ENCODE results near the gene NMT1. TPM values are rescaled to one million over a fixed set of nuclear protein-coding genes. Genes with fewer than 3 reads are reported as not detected.
"Not testable (repeated sequence)": the region's sequence is repeated elsewhere in the genome, so short reads cannot be mapped to it uniquely, and the experiment has no call there.

NMT1 gene
- polyA plus RNA-seq, 1 donor from 2014 or later: 84.4 TPM

- no peaks in the 10 kb centered on the region for H3K9me3 Mint-ChIP-seq
- peaks cover 0 to 2% (median 0%) of the 10 kb centered on the region in 3 donors for H3K4me1 Mint-ChIP-seq
- H3K27me3 Mint-ChIP-seq: peaks cover 1% of the 10 kb centered on the region
- peak overlapping the region in 1 of 4 donors; percentile 23 for H3K4me3 Mint-ChIP-seq
- no peaks in the 10 kb centered on the region for H3K36me3 Mint-ChIP-seq
- no peak overlapping the region for H3K27ac Mint-ChIP-seq
These were observed 63.0 kb downstream of the NMT1 start for GRCh38 chr17:45123930-45124796.

DNA sequence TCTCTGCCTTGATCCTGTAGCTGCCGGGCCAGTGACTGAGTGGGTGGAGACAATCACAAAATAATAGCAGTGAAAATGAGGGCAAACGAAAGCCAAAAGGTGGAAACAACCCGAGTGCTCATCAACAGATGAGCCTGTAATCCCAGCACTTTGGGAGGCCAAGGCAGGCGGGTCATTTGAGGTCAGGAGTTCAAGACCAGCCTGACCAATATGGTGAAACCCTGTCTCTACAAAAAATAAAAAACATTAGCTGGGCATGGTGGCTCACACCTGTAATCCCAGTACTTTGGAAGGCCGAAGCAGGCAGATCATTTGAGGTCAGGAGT lies 63.6 kb downstream of the NMT1 start:
- H3K4me1 Mint-ChIP-seq, H3K9me3 Mint-ChIP-seq, H3K27ac Mint-ChIP-seq, H3K27me3 Mint-ChIP-seq, H3K36me3 Mint-ChIP-seq: not testable (repeated sequence)
- H3K4me3 Mint-ChIP-seq: peak overlapping the region in 1 of 4 donors; percentile 23

- Mint-ChIP-seq H3K9me3 (no peaks in the 10 kb centered on the region), H3K27ac (no peak overlapping the region)
These were observed 64.4 kb downstream of the NMT1 start for GRCh38 chr17:45125509-45125908.

GRCh38 chr17:45127207-45127547 lies 66.1 kb downstream of the NMT1 start:
- H3K9me3 Mint-ChIP-seq: no peaks in the 10 kb centered on the region
- peaks cover 0 to 2% (median 0%) of the 10 kb centered on the region in 3 donors for H3K4me1 Mint-ChIP-seq
- no peaks in the 10 kb centered on the region for H3K36me3 Mint-ChIP-seq
- no peaks in the 10 kb centered on the region for H3K27me3 Mint-ChIP-seq
- no peak overlapping the region for H3K4me3 Mint-ChIP-seq
- no peak overlapping the region for H3K27ac Mint-ChIP-seq

More at GRCh38 chr17:45125509-45125908, 64.4 kb downstream of the NMT1 start:
- Mint-ChIP-seq H3K36me3 (no peaks in the 10 kb centered on the region), H3K4me3 (no peak overlapping the region), H3K27me3 (peaks cover 1% of the 10 kb centered on the region), H3K4me1 (peaks cover 0 to 2% (median 0%) of the 10 kb centered on the region in 3 donors)

DNA sequence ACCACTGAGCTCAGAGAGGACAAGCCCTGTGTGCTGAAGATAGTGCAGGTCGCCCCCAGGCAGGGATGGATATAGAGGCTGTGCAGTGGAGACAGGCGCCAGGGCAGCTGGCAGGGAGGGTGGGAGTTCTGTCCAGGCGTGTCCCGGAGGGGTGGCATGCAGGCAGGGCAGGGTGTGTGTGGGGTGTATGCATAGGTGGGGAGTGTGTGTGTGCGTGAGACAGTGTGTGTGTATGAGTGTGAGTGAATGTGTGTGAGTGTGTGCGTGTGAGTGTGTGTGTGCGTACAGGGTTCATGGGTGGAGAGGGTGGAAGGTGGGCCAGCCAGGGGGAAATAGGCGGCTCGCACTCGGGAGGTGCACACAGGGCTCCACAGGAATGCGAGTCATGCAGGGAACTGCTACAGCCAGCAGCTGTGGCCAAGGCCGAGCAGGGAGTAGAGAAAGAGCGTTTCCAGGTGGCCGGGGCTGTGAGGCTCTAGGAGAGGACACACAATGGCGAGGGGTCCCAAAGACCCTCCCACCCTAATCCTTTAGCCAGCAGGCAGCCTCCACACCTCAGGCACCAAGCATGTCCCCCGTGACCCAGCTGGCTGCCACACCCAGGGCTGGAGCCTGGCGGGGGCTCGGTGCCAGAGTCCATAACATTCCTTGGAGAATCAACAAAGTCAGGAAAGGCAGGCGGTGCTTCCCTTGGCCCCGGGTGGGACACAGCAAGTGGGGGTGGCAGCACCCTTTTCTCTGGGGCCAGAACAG lies 66.6 kb downstream of the NMT1 start:
- no peak overlapping the region for H3K4me3 Mint-ChIP-seq
- H3K27me3 Mint-ChIP-seq: no peaks in the 10 kb centered on the region
- H3K36me3 Mint-ChIP-seq: no peaks in the 10 kb centered on the region
- H3K27ac Mint-ChIP-seq: no peak overlapping the region
- no peaks in the 10 kb centered on the region for H3K9me3 Mint-ChIP-seq
- peaks cover 0 to 2% (median 0%) of the 10 kb centered on the region in 3 donors for H3K4me1 Mint-ChIP-seq

- H3K36me3 Mint-ChIP-seq: no peaks in the 10 kb centered on the region
- H3K9me3 Mint-ChIP-seq: no peaks in the 10 kb centered on the region
- no peaks in the 10 kb centered on the region for H3K27me3 Mint-ChIP-seq
- H3K27ac Mint-ChIP-seq: no peak overlapping the region
- no peak overlapping the region for H3K4me3 Mint-ChIP-seq
- peaks cover 0 to 4% (median 0%) of the 10 kb centered on the region in 3 donors for H3K4me1 Mint-ChIP-seq
These were observed 67.2 kb downstream of the NMT1 start for GRCh38 chr17:45128331-45128730.

GRCh38 chr17:45128989-45129388 lies 67.9 kb downstream of the NMT1 start:
- H3K4me1 Mint-ChIP-seq: peaks cover 0 to 4% (median 3%) of the 10 kb centered on the region in 3 donors
- no peaks in the 10 kb centered on the region for H3K9me3 Mint-ChIP-seq
- peak overlapping the region in 1 of 3 donors; percentile 81 for H3K27ac Mint-ChIP-seq
- peak overlapping the region in 2 of 4 donors; percentile 66 to 67 for H3K4me3 Mint-ChIP-seq
- H3K27me3 Mint-ChIP-seq: no peaks in the 10 kb centered on the region
- no peaks in the 10 kb centered on the region for H3K36me3 Mint-ChIP-seq

DNA sequence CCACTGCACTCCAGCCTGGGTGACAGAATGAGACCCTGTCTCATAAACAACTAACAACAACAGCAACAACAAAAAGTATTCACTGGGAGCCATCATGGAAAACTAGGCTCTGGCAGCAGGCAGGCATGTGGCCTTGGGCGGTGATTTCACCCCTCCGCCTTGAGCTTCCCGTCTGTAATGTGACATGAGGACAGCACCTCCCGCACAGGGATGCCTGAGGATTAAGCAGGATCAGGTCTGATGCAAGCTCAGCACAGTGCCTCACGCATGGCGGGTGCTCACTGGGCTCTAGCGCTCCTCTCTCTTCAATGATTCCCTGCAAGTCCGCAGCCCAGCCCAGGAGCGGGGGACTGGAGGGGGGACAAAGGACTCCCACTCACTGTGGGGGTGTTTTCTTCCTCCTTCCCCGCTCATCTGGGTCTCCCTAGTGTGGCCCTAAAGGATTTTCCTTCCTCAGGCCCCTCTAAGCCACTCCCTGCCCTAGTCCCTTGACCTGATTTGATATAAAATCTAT lies 68.4 kb downstream of the NMT1 start:
- no peaks in the 10 kb centered on the region for H3K36me3 Mint-ChIP-seq
- peaks cover 0 to 4% (median 3%) of the 10 kb centered on the region in 3 donors for H3K4me1 Mint-ChIP-seq
- no peaks in the 10 kb centered on the region for H3K9me3 Mint-ChIP-seq
- H3K27ac Mint-ChIP-seq: peak overlapping the region in 1 of 3 donors; percentile 81
- H3K27me3 Mint-ChIP-seq: no peaks in the 10 kb centered on the region
- peak overlapping the region in 2 of 4 donors; percentile 66 to 67 for H3K4me3 Mint-ChIP-seq

- no peaks in the 10 kb centered on the region for H3K36me3 Mint-ChIP-seq
- peak overlapping the region in 3 of 4 donors; percentile 25 to 93 (median 43) for H3K4me3 Mint-ChIP-seq
- H3K4me1 Mint-ChIP-seq: peaks cover under 1 to 5% (median 3%) of the 10 kb centered on the region in 3 donors
- peak overlapping the region in 1 of 3 donors; percentile 81 for H3K27ac Mint-ChIP-seq
- H3K27me3 Mint-ChIP-seq: no peaks in the 10 kb centered on the region
- no peaks in the 10 kb centered on the region for H3K9me3 Mint-ChIP-seq
These were observed 69.0 kb downstream of the NMT1 start for GRCh38 chr17:45129940-45130680.

- H3K27ac Mint-ChIP-seq: peak overlapping the region in 2 of 3 donors; percentile 69 to 81
- no peaks in the 10 kb centered on the region for H3K9me3 Mint-ChIP-seq
- no peaks in the 10 kb centered on the region for H3K27me3 Mint-ChIP-seq
- H3K4me3 Mint-ChIP-seq: peak overlapping the region; percentile 74 to 94 (median 88)
- H3K36me3 Mint-ChIP-seq: no peaks in the 10 kb centered on the region
- peaks cover 3 to 10% (median 6%) of the 10 kb centered on the region in 3 donors for H3K4me1 Mint-ChIP-seq
These were observed 69.8 kb downstream of the NMT1 start for GRCh38 chr17:45130681-45131615.

GRCh38 chr17:45131616-45132319 lies 70.7 kb downstream of the NMT1 start:
- H3K9me3 Mint-ChIP-seq: no peaks in the 10 kb centered on the region
- H3K4me1 Mint-ChIP-seq: peaks cover 8 to 11% (median 10%) of the 10 kb centered on the region in 3 donors
- peak overlapping the region in 2 of 3 donors; percentile 69 to 73 for H3K27ac Mint-ChIP-seq
- no peaks in the 10 kb centered on the region for H3K36me3 Mint-ChIP-seq
- H3K4me3 Mint-ChIP-seq: peak overlapping the region; percentile 74 to 94 (median 88)
- no peaks in the 10 kb centered on the region for H3K27me3 Mint-ChIP-seq

DNA sequence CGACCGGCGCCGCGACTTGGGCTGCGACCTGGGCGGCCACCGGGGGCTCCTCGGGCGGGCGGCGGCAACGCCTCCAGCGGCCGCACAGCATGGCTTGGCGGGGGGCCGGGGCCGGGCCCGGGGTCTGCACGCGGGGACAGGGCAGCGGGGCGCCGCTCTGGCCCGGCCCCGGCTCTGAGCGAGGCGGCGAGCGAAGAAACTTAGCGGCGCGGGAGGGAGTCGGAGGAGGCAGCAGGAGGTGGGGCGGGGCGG lies 71.1 kb downstream of the NMT1 start, which contains the start of gene PLCD3:
TSS of gene PLCD3 (minus strand) at position 196 of the 252 bp plus-strand sequence. CDS start at position 91, 105 bp downstream.
- no peaks in the 10 kb centered on the region for H3K27me3 Mint-ChIP-seq
- H3K36me3 Mint-ChIP-seq: no peaks in the 10 kb centered on the region
- H3K9me3 Mint-ChIP-seq: no peaks in the 10 kb centered on the region
- peaks cover 8 to 14% (median 10%) of the 10 kb centered on the region in 3 donors for H3K4me1 Mint-ChIP-seq
- H3K27ac Mint-ChIP-seq: peak within 1 kb of the TSS; percentile 69 to 96 (median 93)
- peak within 1 kb of the TSS; percentile 94 to 96 (median 96) for H3K4me3 Mint-ChIP-seq

Measured in IgD-negative memory B cell (primary cell).